GM19328 (cell line): Measurements from ENCODE around the gene MRPL17.
A peak's percentile ranks its signal among the peaks of the same experiment; 100 is the strongest.
"Not testable (repeated sequence)": the region's sequence is repeated elsewhere in the genome, so short reads cannot be mapped to it uniquely, and the experiment has no call there.

Source experiments
- ATAC-seq: cut with Tn5 transposase; IDR thresholded peaks from one replicate; pipeline ENCODE4 v1.9.1; 2021; ENCODE audit warnings: mild to moderate bottlenecking, moderate library complexity; ENCODE audit not compliant: unreplicated experiment

Gene MRPL17

DNA sequence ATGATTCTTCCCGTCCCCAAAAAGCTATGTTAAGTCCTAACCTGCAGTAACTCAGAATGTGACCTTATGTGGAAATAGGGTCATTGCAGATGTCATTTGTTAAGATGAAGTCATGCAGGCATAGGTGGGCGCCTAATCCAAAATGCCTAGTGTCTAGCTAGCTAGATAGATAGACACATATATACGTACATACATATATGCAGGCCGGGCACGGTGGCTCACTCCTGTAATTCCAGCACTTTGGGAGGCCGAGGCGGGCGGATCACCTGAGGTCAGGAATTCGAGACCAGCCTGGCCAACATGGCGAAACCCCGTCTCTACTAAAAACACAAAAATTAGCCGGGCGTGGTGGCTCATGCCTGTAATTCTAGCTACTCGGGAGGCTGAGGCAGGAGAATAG is 928 bp upstream of the MRPL17 start:
- ATAC-seq = not testable (repeated sequence)

DNA sequence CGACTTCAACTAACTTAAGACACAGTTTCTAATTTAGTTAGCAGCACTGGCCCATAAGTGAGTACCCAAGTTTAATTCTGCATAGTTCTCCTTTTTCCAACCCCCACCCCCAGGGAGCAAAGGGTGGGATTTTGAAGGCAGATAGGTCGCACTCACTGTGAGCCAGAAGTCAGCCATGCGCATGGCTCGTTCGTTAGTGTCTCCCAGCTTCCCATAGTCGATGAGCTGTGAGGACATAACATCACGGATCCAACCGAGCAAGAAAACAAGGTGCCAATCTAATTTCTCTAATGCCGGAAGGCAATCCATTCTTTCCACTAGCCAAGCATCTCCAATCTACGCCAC is 577 bp downstream of the MRPL17 start:
- ATAC-seq = peak; percentile 3

DNA sequence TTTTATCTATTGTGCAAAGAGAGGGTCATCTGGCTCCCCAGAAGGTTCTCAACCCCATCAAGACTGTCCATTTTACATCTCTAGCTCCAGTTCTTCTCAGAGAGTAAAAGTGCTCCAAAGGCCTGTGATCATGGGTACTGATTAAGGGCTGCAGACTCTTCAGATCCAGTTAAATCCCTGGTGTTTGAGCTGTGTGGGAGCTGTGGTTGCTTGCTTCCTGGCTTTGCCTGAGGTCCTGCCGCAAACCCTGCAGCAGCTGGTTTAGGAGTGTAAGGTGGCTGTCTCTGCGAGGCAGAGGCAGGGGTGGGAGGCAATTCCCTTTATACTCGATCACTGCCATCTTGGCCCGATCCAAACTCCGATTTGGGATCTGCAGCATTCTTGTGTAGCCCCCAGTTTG is 1.2 kb downstream of the MRPL17 start:
- ATAC-seq = no peak

DNA sequence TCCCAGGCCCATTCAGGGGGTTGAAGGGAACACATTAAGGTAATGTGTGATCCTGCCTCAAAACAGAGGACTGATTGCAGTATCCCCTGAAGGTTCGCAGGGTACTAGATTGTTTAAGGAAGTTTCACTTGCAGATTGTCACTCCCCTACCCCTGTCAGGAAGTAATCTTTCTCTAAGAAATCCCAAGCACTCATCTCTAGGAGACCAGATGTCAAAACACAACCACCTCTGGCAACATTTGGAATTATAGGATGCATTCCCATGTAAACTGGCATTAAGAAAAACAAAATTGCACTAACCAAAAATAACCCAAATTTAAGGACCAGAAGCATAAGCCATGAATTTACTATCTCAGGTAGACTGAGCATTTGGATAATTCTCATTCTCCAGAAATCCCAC is 1.6 kb downstream of the MRPL17 start:
- ATAC-seq = no peak

DNA sequence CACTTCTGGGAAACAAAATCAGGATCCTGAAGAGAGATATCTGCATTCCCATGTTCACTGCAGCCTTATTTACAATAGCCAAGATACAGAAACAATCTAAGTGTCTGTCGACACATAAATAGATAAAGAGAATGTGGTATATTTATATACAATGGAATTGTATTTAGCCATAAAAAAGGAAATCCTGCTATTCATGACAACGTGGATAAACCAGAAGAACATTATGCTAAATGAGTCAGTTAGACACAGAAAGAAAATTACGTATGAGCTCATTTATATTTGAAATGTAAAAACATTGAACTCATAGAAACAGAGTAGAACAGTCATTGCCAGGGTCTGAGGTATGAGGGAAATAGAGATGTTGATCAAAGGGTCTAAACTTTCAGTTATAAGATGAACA is 6.1 kb downstream of the MRPL17 start:
- ATAC-seq = no peak

DNA sequence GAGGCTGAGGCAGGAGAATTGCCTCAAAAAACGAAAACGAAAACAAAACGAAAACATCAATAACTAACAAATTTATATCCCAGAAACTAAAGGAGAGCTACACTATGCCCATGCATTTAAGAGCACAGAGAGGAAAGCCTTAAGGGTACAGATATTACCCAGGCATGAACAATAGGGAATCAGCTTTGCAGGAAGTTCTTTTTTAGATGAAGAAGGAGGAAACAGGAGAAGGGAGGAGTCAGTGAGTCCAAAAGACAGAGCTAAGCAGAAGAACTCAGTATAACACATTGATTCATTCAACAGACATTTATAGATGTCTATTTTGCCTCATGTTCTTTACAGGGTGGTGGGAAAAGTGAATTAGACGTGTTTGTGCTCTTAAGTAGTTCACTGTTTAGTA is 8.3 kb downstream of the MRPL17 start:
- no peak for ATAC-seq

DNA sequence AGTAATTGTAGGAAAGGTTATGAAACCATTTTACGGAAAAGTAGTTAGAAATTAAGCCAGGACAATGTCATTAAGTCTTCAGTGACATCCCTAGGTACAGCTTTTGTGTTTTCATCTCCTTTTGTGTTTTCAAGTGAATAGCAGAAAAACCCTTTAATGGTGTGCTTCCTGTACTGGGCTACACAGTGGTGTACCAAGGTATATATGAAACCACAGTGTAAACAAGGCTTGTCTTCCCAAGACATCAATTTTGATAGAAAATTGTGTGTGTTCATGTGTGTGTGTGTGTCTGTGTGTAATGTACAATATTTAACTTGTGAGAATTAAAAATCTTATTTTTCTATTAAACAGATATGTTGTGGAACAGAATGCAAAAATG is 8.9 kb downstream of the MRPL17 start:
- no peak for ATAC-seq

DNA sequence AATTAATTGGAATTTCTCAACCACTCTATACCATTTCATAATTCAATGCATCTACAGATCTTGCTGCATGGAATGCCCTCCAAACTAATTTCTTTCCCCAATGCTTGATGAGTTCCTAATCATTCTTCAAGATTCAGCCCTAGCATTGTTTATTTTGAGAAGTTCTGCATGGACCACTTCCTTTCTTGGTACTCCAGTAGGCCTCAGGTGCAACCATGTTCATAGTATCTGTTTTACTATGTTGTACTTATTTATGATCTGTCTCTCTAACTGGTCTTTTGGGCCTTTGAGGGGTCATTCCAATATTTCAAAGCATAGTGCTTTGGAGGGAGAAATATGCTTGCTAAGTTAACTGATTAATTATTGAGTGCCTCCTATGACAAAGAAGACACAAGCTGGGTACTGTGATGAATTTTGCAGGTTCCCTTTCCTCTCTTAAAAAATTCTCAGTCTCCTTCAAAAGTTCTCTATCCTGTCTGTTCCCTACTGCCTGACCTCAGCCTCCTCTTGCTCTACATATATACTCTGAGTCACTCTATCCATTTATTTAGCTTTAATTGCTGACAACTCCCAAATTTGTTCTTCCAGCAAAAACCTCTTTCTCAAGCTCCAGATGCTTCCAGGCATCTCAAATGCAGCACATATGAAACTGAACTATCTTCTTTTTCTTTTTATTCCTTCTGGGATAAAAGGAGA is 9.5 kb downstream of the MRPL17 start:
- ATAC-seq = no peak

DNA sequence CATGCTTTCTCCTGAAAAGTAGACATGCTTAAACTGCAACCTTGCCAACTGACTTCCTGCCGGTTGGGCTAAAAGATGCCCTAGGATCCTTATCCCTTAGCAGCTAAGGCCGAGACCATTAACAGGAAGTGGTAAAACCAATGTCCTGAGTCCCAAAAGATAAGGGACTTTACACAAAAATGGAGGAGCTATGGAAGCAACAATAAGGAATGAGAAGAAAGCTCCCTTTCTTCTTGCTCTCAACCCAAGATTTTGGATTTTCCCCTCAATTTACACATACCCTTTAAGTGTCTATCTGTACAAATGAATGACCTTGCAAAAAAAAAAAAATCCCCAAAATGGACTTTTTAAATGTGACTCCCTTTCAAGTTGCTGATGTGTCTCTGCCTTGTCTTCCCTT is 11.1 kb downstream of the MRPL17 start:
- ATAC-seq = no peak

DNA sequence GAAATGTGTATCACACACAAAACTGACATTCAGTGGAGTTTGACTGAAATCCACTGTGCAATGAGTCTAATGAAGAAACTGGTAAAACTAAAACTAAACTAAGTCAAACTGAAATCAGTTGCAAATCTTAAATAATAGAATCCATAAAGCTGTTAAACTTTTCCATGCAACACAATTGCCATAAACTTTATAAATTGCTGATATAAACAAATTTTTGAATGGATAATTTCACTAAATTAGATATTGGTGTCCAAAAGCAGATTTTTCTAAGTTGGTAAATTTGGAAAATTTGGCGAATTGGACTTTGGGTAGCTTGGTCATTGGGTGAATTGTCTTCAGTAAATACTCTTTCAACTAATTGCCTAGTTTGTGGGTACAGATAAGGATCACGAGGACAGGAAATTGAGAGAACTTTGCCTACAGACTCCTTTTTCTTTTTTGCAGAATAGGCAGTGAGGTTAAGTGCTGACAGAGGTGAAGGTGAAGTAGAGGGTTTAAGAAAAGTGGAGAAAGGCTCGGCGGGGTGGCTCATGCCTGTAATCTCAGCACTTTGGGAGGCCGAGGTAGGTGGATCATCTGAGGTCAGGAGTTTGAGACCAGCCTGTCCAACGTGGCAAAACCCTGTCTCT is 12.8 kb downstream of the MRPL17 start:
- ATAC-seq = no peak

DNA sequence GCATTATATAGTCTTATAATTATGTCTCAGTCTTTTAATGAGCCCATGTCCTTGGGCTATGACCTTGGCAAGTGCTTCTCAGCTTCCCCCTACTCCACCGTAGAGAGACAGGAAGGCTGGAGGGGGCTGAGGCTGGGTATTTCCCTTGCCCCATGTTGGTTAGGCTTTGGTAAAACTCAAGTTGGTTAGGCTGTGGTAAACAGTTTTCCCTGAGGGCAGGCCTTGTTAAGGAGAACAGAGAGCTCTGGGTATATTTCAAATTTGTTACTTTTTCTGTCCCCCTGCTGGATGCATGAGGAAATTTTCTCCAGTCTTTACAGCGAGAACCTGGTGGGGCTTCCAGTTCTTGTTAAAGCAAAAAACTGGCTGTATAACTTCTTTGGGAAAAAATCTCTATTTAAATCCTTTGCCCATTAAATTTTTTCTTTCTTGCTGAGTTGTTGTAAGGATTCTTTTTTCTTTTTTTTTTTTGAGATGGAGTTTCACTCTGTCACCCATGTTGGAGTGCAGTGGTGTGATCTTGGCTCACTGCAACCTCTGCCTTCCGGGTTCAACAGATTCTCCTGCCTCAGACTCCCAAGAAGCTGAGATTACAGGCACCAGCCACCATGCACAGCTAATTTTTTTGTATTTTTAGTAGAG is 15.3 kb downstream of the MRPL17 start:
- ATAC-seq = peak; percentile 69

DNA sequence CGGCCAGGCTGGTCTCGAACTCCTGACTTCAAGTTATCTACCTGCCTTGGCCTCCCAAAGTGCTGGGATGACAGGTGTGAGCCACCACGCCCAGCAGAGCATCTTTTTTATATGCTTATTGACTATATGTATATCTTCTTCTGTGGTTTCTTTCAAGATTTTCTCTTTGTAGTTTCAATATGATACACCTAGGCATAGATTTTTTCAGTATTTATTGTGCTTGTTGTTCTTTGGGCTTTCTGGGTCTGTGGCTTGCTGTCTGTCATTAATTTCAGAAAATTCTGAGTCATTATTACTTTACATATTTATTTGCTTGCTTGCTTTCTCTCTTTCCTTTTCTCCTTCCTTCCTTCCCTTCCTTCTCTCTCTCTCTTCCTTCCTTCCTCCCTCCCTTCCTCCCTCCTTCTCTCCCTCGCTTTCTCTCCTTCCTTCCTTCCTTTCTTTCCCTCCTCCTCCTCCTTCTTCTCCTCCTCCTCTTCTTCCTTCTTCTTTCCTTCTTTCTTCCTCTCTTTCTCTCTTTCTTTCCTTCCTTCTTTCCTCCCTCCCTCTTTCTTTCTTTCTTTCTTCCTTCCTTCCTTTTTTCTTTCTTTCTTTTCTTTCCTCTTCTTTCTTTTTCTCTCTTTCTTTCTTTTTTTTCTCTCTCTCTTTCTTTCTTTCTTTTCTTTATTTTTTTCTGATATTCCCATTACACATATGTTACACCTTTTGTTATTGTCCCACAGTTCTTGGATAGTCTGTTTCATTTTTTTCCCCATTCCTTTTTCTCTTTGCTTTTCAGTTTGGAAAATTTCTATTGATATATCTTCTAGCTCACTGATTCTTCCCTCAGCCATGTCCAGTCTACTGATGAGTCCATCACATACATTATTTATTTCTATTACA is 16.6 kb downstream of the MRPL17 start:
- no peak for ATAC-seq

DNA sequence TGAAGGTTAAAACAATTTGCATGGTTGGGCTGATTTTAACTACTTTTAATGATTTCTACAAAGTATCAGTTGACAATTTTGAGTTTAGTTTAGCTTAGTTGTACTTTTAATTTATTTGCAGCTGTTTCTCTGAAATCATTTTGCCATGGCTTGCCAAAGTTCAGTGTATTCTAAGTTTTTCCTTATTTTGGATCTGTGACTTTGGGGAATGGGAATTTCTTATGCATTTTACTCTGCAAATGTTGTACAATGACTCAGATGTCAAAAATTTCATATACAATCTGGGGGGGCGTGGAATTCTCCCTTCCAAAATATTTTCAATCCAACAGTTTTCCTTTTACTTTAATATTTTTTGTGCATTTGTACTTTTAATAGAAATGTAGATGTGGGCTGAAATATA is 18.6 kb downstream of the MRPL17 start:
- ATAC-seq = no peak

DNA sequence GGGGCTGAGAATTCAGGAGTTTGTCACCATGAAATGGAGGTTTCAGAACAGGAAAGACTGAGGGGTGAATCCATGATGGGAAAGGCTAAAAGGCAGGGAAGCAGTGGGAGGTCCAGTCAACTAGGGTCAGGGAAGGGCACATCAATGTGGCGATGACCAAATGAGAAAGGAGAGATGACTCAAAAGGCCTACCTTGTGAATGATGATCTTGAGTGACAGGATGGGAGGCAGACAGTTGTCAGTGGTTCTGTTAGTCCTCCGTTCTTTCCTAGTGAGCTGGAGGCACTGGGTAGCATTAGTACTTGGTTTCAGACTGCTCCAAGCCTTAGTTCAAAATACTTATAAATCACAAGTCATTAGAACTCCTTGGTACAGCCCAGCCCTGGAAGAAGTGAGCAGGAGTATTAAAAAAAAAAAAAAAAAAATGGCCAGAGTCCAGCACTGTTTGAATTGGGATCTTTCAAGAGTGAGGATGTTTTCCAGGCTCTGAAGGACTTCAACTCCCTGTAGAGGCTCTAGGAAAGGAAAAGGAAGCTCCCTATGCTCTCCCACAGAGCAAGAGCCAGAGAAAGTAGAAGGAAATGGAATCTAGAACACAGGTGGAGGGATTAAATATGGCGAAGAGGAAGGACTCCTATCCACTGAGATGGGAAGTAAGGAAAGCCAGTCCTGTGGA is 19.2 kb downstream of the MRPL17 start:
- no peak for ATAC-seq

DNA sequence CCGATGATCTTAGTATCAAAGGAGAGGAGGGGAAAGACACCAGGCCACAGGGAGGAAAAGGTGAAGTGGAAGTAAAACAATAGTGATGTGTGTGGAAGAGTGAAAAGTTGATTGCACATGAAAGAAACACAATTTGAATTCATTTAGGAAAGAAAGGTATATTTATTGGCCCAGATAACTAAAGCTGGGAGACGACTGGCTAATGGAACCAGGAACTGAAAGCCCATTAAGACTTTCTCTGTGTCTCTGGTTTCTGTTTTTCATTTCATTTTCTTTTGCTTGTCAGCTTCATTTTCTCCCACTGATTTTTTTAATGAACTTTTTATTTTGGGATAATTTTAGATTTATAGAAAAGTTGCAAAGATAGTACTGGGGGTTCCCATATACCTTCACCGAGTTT is 22.4 kb downstream of the MRPL17 start:
- no peak for ATAC-seq

DNA sequence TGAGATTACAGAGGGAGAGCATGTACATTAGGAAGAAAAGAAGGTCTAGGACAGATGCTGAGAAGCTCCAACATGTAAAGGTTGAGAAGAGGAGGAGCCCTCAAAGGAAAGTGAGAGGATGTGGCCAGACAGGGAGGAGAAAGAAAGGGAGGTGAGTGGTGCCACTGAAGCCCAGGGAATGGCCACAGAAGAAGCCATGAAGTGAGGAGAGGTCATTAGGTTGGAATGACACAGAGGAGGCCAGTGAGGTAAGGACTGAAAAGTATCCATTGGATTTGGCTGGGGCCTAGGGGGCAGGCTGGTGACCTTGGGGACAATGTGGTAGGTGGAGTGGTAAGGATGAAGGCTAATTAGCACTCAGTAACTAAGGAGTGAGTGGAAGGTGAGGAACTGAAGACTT is 24.5 kb downstream of the MRPL17 start:
- ATAC-seq = no peak

DNA sequence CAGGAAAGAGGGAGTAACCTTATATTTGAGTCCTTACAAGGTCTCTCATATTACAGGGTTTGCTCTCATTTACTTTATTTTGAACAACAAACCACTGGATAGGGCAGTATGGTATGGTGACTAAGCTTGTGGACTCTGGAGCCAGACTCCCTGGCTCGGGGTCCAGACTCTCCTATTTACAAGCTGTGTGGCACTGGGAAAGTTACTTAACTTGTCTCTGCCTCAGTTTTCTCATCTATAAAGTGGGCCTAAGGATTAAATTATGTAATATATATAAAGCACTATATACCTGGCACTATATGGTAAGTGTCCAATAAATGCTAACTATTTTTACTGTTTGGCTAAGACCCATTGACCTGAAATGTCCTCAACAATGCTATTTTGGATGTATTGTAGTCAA is 25.8 kb downstream of the MRPL17 start:
- ATAC-seq = no peak

DNA sequence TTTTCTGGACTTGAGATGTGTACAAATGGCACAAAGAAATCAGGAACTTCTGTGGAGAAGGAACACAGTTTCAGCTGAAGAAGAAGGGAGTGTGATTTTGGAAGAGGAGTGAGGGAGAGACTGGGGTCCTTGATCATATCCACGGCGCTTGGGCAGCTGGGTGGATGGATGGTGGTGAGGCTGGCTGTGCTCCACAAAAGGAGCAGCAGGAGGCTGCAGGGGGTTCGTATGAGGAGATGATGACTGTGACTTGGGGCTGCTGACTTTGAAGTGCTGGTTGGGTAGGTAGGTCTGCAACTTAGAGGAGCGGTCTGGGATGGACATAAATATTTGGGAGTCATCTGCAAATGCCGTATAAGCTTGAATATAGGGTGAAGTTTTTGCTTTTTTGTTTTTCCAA is 26.2 kb downstream of the MRPL17 start:
- no peak for ATAC-seq

DNA sequence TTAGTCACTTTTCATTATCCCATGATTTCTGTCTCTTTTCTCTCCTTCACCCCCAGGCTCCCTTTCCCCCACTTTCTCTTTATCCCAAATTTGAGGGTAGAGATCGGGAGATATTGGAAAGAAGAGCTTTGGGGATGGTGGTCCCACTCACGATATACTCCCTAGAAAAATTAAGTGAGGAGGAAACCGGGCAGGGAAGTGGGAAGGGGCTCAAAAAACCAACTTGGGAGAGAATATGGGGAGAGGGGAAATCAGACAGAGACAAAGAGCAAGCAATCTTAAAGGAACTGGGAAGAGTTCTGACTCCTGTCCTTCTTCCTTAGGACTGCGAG is 26.6 kb downstream of the MRPL17 start:
- no peak for ATAC-seq

DNA sequence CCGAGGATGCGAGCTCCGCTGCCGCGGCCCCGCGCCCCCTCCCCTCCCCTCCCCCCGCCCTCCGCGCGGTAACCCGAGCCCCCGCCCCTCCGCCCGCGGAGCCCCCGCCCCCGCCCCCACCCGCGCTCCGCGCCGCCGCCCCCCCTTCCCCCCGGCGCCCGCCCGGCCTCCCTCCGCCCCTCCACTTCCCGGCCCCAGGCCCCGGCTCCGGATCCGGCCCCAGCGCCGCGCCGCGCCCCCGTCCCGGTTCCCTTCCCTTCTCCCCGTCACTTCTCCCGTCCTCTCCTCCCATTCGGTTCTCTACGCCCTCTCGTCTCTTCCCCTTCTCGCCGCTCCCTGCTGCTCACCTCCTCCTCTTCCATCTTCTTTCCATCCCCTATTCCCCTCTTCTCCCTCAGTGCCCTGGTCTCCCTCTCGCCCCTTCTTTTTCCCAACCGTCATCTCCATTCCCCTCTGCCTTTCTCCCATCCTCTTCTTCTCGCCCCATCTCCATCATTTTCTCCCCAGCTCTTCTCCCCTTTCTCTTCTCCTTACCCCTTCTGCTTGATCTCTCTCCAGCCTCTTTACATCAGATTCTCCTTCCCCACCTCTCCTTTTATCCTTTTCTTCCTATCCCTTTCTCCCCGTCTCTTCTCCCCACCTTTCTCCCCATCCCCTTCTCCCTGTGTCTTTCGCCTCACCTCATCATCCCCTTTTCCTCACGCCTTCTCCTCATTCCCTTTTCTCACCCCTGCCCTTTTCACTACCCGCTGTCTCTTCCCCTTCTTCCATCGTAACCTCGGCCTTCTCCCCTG is 27.2 kb downstream of the MRPL17 start, which contains the start of gene DCHS1:
Gene DCHS1 (minus strand): TSS at position 20 of the 794 bp plus-strand sequence. CDS start 14,196 bp downstream, outside the sequence.
- no peak for ATAC-seq
